Breast epithelium (tissue), 4 donors: Measurements from ENCODE around the gene ZNF629. TPM values are rescaled to one million over a fixed set of nuclear protein-coding genes. Genes with fewer than 3 reads are reported as not detected.

Experiments used
- DNase-seq, 2 donors: peaks; one replicate each; pipeline ENCODE4 v3.0.0-alpha.2; 2019; ENCODE audit warnings: low spot score in 2 of 2
- H3K27ac ChIP-seq, 2 donors: fragments of 200-600 bp; sonication (generic) in 1 of 2; one replicate each; pipeline ENCODE4 v1.5.1; 2016 to 2019; ENCODE audit warnings: mild to moderate bottlenecking in 1 of 2
- H3K27me3 ChIP-seq, 2 donors: fragments of 200-600 bp; sonication (generic) in 1 of 2; one replicate each; pipeline versions ENCODE4 v1.5.1 to v1.6.0; 2017 to 2019; ENCODE audit warnings: control low read depth in 1 of 2, mild to moderate bottlenecking in 1 of 2
- H3K36me3 ChIP-seq: fragments of 200-600 bp; one replicate; pipeline ENCODE4 v1.5.1; 2019
- H3K4me1 ChIP-seq, 2 donors: fragments of 200-600 bp; sonication (generic); one replicate each; pipeline ENCODE4 v1.5.1; 2016 to 2019; ENCODE audit warnings: control low read depth in 1 of 2
- H3K4me3 ChIP-seq, 3 donors: fragments of 200-600 bp; sonication (generic); 1 replicate in 2 of 3; 2 replicates in 1 of 3; pipeline ENCODE4 v1.5.1; 2016 to 2019; ENCODE audit warnings: mild to moderate bottlenecking in 3 of 3, moderate library complexity in 2 of 3
- H3K9me3 ChIP-seq, 2 donors: fragments of 200-600 bp; sonication (generic) in 1 of 2; one replicate each; pipeline ENCODE4 v1.5.1; 2016 to 2019; ENCODE audit warnings: control low read depth in 1 of 2
- POLR2A ChIP-seq: fragments of 450-650 bp; IDR thresholded peaks from one replicate; pipeline ENCODE4 v1.6.1; 2016; ENCODE audit warnings: antibody characterized with exemption, mild to moderate bottlenecking, moderate library complexity
- POLR2AphosphoS5 ChIP-seq, 3 donors: sonication (generic); formaldehyde crosslinking; IDR thresholded peaks; one replicate each; pipeline ENCODE4 v1.6.1; 2017; ENCODE audit warnings: antibody characterized with exemption in 3 of 3
- intact Hi-C: fragments of 100-400 bp; cut with DNase I; formaldehyde crosslinking; loops from one replicate; pipeline ENCODE4 v1.15.1; 2023; ENCODE audit warnings: low total_unique reads
- total RNA-seq, 3 donors: library from RNA; depleted of rRNA; stranded (reverse); fragments of >200 nt; gene quantifications; one replicate each; pipeline ENCODE4 v1.1.0, GENCODE V29; 2016
- TF ChIP-seq, protein P1 (sequence below), 3 donors: fragments of 450-650 bp; IDR thresholded peaks; one replicate each; pipeline ENCODE4 v1.5.1; 2016 to 2017; ENCODE audit warnings: antibody characterized with exemption in 3 of 3, mild to moderate bottlenecking in 3 of 3, moderate library complexity in 3 of 3

Gene ZNF629
- total RNA-seq, 3 donors from 2014 or later, result 9.4 to 16.2 (median 10.5) TPM

DNA sequence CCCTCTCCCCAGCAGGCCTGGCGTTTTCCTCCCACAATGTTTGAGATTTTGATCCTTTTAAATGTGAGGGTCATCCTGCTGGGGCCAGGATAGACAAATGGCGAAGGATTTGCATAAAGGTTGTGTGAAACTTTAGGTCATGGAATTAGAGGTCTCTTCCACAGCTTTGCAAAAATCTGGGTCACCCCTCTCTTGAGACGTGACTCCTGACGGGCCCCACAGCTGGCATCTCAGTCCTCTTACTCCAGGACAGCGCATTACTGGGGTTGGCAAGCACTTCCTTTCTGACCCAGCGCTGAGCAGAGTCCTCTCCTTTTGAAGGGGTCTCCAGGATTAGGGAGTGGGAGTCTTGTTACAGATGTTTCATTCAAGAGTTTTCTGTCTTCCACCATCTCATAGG lies 7.4 kb downstream of the ZNF629 start:
- H3K4me1 ChIP-seq, result no peaks in the 10 kb centered on the region
- TF ChIP-seq POLR2AphosphoS5 (IDR thresholded peaks at IDR 0.05), result no peak
- TF ChIP-seq, protein P1, sequence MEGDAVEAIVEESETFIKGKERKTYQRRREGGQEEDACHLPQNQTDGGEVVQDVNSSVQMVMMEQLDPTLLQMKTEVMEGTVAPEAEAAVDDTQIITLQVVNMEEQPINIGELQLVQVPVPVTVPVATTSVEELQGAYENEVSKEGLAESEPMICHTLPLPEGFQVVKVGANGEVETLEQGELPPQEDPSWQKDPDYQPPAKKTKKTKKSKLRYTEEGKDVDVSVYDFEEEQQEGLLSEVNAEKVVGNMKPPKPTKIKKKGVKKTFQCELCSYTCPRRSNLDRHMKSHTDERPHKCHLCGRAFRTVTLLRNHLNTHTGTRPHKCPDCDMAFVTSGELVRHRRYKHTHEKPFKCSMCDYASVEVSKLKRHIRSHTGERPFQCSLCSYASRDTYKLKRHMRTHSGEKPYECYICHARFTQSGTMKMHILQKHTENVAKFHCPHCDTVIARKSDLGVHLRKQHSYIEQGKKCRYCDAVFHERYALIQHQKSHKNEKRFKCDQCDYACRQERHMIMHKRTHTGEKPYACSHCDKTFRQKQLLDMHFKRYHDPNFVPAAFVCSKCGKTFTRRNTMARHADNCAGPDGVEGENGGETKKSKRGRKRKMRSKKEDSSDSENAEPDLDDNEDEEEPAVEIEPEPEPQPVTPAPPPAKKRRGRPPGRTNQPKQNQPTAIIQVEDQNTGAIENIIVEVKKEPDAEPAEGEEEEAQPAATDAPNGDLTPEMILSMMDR (IDR thresholded peaks at IDR 0.05), result no peak
- no peak for TF ChIP-seq POLR2A
- intact Hi-C loops, result no loop called here
- no peaks in the 10 kb centered on the region for H3K27me3 ChIP-seq
- H3K27ac ChIP-seq, result no peak overlapping the region
- no peaks in the 10 kb centered on the region for H3K9me3 ChIP-seq
- DNase-seq, result no peak
- peaks cover 11% of the 10 kb centered on the region for H3K36me3 ChIP-seq
- no peak overlapping the region for H3K4me3 ChIP-seq

DNA sequence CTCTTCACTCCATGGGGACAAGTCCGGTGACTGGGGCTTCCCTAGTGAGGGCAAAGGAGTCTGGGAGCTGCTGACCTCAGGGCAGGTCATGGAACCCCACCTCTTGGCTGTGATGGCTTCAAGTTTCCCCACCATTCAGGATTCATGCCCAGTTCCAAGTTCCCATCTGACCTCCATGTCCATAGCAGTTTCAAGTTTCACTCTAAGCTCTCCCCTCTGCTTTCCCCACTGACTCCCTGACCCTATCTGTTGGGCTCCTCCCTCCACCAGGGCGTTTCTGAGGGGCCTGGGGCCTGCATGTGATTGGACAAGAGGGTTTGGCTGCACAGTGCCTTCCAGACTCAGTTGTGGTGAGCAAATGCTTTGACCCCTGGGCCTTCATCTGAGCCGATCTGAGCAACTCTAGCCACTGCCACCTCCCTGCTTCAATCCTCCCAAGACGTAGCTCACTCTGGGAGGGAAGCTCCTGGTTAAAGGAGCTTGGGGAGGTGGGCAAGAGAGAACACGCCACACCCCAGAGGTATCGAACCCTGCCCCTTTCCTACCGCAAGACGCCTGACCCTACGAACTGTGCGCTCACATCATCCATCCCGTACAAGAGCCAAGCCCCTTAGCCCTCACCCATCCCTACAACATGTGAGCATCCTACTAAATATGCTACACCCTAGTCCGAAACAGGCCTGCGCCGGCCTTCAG lies 8.3 kb downstream of the ZNF629 start:
- no peak for DNase-seq
- Histone ChIP-seq H3K27ac (peak overlapping the region in 1 of 2 donors; percentile 38), H3K27me3 (no peaks in the 10 kb centered on the region), H3K4me3 (no peak overlapping the region), H3K36me3 (peaks cover 10% of the 10 kb centered on the region), H3K4me1 (no peaks in the 10 kb centered on the region), H3K9me3 (no peaks in the 10 kb centered on the region)
- TF ChIP-seq POLR2AphosphoS5 (IDR thresholded peaks at IDR 0.05) (no peak), POLR2A (no peak)
- TF ChIP-seq, protein P1 (IDR thresholded peaks at IDR 0.05), result no peak
- intact Hi-C loops, result no loop called here

DNA sequence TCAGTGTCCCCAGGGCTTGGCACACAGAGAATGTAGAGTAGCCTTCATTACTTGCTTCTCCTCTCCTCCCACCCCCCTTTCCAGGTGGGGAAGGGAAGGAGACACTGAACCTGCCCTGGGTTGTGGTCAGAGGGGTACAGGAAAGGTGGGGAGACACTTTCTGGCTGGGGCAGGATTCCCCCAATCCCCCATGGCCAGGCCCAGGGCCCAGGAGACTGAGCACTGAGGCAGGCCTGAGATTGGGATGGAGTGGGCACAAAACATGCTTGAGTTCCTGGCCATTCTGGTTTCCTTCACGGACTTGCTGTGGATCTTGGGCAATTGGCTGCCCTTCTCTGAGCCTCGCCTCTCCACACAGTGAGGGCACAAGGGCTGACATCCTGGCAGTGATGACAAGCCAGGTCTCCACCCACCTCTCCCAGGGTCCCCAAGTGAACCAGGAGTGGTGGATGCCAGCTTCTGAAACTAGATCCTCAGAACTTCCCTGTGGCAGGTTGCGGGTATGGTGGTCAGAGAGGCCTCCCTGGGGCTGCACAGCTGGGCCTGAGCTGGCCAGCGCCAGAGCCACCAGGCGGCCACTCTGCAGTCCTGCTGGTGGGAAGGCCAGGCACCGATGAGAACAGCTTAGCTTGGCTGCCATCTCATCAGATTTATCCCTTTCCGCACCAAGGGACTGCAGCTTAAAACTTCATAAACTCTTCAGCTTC lies 9.3 kb downstream of the ZNF629 start:
- no peak for DNase-seq
- intact Hi-C loops, result no loop called here
- Histone ChIP-seq H3K4me3 (no peak overlapping the region), H3K4me1 (no peaks in the 10 kb centered on the region), H3K36me3 (peaks cover under 1% of the 10 kb centered on the region), H3K9me3 (no peaks in the 10 kb centered on the region), H3K27ac (peak overlapping the region; percentile 26 to 66), H3K27me3 (no peaks in the 10 kb centered on the region)
- TF ChIP-seq, protein P1 (IDR thresholded peaks at IDR 0.05), result no peak
- TF ChIP-seq POLR2AphosphoS5 (IDR thresholded peaks at IDR 0.05) (no peak), POLR2A (no peak)

DNA sequence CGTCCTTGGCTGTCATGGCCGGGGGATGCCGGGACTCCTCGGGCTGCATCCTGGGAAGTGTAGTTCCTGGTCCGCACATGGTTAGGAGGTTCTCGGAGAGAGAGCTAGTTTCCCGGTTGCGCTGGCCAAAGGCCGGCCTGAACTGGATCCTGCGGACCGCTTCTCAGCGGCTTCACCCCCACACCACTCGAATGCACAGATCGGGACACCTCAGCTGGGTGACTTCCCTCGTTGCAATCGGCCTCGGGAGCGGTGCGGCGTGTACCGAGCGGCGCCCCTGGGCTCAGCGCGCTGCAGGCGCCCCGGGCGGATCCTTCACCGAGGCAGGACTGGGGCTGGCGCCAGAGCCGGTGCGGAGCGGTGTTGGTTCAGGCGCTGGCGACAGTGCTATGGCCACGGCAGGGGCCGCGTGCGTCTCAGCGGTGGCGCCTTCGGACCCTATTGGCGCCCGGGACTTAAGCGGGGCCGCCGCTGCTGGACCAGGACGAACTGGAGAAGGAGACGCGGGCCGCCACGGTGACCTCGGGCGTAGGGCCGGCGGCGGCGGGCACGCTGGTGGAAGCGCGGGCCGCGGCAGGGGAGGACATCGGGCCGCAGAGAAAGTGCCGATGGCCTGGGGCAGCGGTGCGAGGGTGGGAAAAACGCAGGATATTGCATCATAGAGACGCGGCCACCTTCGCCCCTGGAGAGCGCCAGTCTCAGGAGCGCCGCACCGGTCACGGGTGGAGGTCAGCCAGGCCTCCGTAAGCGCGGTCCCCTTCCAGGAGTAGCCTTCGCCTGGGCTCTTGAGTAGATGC lies 11.4 kb downstream of the ZNF629 start:
- Histone ChIP-seq H3K27me3 (no peaks in the 10 kb centered on the region), H3K27ac (peak overlapping the region; percentile 80 to 93), H3K4me3 (peak overlapping the region; percentile 70 to 88 (median 77)), H3K36me3 (peaks cover 8% of the 10 kb centered on the region), H3K4me1 (no peaks in the 10 kb centered on the region), H3K9me3 (no peaks in the 10 kb centered on the region)
- peak; percentile 74 to 82 for DNase-seq
- intact Hi-C loops, result no loop called here
- TF ChIP-seq POLR2AphosphoS5 (IDR thresholded peaks at IDR 0.05) (peak; percentile 69 to 85 (median 69)), POLR2A (peak; percentile 13)
- TF ChIP-seq, protein P1 (IDR thresholded peaks at IDR 0.05), result no peak

DNA sequence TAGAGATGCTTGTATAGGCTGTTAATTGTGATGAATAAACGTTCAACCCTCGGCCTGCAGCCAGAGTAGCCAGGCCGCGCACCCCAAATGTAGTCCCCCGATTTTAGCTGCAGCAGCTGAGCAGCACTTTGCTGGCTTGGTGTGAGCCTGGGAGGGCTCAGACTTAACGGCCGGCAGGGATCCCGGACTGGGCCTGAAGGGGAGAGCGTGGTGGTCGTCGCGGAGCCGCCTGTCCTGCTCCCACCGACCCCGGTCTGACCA lies 11.9 kb downstream of the ZNF629 start:
- Histone ChIP-seq H3K4me1 (no peaks in the 10 kb centered on the region), H3K27ac (peak overlapping the region; percentile 80 to 93), H3K27me3 (no peaks in the 10 kb centered on the region), H3K9me3 (no peaks in the 10 kb centered on the region), H3K36me3 (peaks cover 8% of the 10 kb centered on the region), H3K4me3 (peak overlapping the region; percentile 70 to 88 (median 77))
- intact Hi-C loops, result no loop called here
- DNase-seq, result no peak
- TF ChIP-seq, protein P1 (IDR thresholded peaks at IDR 0.05), result no peak
- TF ChIP-seq POLR2AphosphoS5 (IDR thresholded peaks at IDR 0.05) (no peak), POLR2A (no peak)
